ENCODE data around the gene OR6S1.
A peak's percentile ranks its signal among the peaks of the same experiment; 100 is the strongest.
"Not testable (repeated sequence)": the region's sequence is repeated elsewhere in the genome, so short reads cannot be mapped to it uniquely, and the experiment has no call there.

Gene OR6S1

GRCh38 chr14:20631880-20632389 is 9.6 kb downstream of the OR6S1 start:
- DNase-seq (ENCODE audit: low read depth in 2 of 2): no peak

GRCh38 chr14:20631023-20631879 is 10.2 kb downstream of the OR6S1 start:
- DNase-seq (ENCODE audit: low read depth in 2 of 2): peak in 1 of 2 donors; percentile 55

GRCh38 chr14:20630340-20631022 is 11.0 kb downstream of the OR6S1 start:
- no peak for DNase-seq (ENCODE audit: low read depth in 2 of 2)

GRCh38 chr14:20628063-20628854 is 13.2 kb downstream of the OR6S1 start:
- no peak for DNase-seq (ENCODE audit: low read depth in 2 of 2)

- no peak for DNase-seq (ENCODE audit: low read depth in 2 of 2)
These were observed 14.0 kb downstream of the OR6S1 start for GRCh38 chr14:20627346-20628027.

- DNase-seq (ENCODE audit: low read depth in 2 of 2): no peak
These were observed 15.2 kb downstream of the OR6S1 start for GRCh38 chr14:20626274-20626673.

- DNase-seq (ENCODE audit: low read depth in 2 of 2): no peak
These were observed 16.9 kb downstream of the OR6S1 start for GRCh38 chr14:20624495-20625070.

GRCh38 chr14:20623798-20624197 is 17.7 kb downstream of the OR6S1 start:
- no peak for DNase-seq (ENCODE audit: low read depth in 2 of 2)

- no peak for DNase-seq (ENCODE audit: low read depth in 2 of 2)
These were observed 18.6 kb downstream of the OR6S1 start for GRCh38 chr14:20622816-20623291.

- no peak for DNase-seq (ENCODE audit: low read depth in 2 of 2)
These were observed 20.6 kb downstream of the OR6S1 start for GRCh38 chr14:20620798-20621478.

- not testable (repeated sequence) for DNase-seq (ENCODE audit: low read depth in 2 of 2)
These were observed 21.8 kb downstream of the OR6S1 start for GRCh38 chr14:20619688-20620087.

- no peak for DNase-seq (ENCODE audit: low read depth in 2 of 2)
These were observed 23.2 kb downstream of the OR6S1 start for GRCh38 chr14:20618271-20618749.

- no peak for DNase-seq (ENCODE audit: low read depth in 2 of 2)
These were observed 24.1 kb downstream of the OR6S1 start for GRCh38 chr14:20617138-20618003.

GRCh38 chr14:20615996-20616395 is 25.5 kb downstream of the OR6S1 start:
- no peak for DNase-seq (ENCODE audit: low read depth in 2 of 2)

GRCh38 chr14:20614038-20614840 is 27.3 kb downstream of the OR6S1 start:
- DNase-seq (ENCODE audit: low read depth in 2 of 2): no peak

GRCh38 chr14:20613094-20614037 is 28.1 kb downstream of the OR6S1 start:
- peak; percentile 73 to 78 for DNase-seq (ENCODE audit: low read depth in 2 of 2)

GRCh38 chr14:20612403-20612802 is 29.1 kb downstream of the OR6S1 start:
- no peak for DNase-seq (ENCODE audit: low read depth in 2 of 2)
